HUDEP-2 (cell line): ENCODE data around the gene TXLNA.
"Not testable (repeated sequence)": the region's sequence is repeated elsewhere in the genome, so short reads cannot be mapped to it uniquely, and the experiment has no call there.

Source experiments
- DNase-seq, 76 experiments: peaks; one replicate each; lab custom pipeline; 2025; ENCODE audit not compliant: unreplicated experiment in 76 of 76; lab: John Stamatoyannopoulos, UW

Gene TXLNA

GRCh38 chr1:32179443-32180185, at the start of gene TXLNA:
Gene TXLNA, plus strand, starts transcription at chr1:32179675. Its CDS starts 671 bp downstream, at chr1:32180346.
- peak in 74 of 76 experiments; percentile 27 to 93 (median 86) for DNase-seq

- not testable (repeated sequence) for DNase-seq
Measured at GRCh38 chr1:32133950-32134280, 45.6 kb upstream of the TXLNA start.

GRCh38 chr1:32137111-32137510, 42.4 kb upstream of the TXLNA start:
- no peak for DNase-seq

- DNase-seq = no peak
Measured at GRCh38 chr1:32138965-32139364, 40.5 kb upstream of the TXLNA start.

GRCh38 chr1:32142446-32143301, 36.8 kb upstream of the TXLNA start:
- DNase-seq = peak in 1 of 76 experiments; percentile 7

GRCh38 chr1:32143302-32143695, 36.2 kb upstream of the TXLNA start:
- DNase-seq = not testable (repeated sequence)

- no peak for DNase-seq
Measured at GRCh38 chr1:32144033-32144432, 35.4 kb upstream of the TXLNA start.

- not testable (repeated sequence) for DNase-seq
Measured at GRCh38 chr1:32147799-32148198, 31.7 kb upstream of the TXLNA start.

GRCh38 chr1:32150847-32151246, 28.6 kb upstream of the TXLNA start:
- no peak for DNase-seq

- DNase-seq = no peak
Measured at GRCh38 chr1:32151319-32151787, 28.1 kb upstream of the TXLNA start.

- no peak for DNase-seq
Measured at GRCh38 chr1:32159189-32159588, 20.3 kb upstream of the TXLNA start.

GRCh38 chr1:32163405-32163804, 16.1 kb upstream of the TXLNA start:
- no peak for DNase-seq

GRCh38 chr1:32165633-32166032, 13.8 kb upstream of the TXLNA start:
- not testable (repeated sequence) for DNase-seq

- no peak for DNase-seq
Measured at GRCh38 chr1:32170991-32171390, 8.5 kb upstream of the TXLNA start.

GRCh38 chr1:32172621-32173245, 6.7 kb upstream of the TXLNA start:
- no peak for DNase-seq

- no peak for DNase-seq
Measured at GRCh38 chr1:32178380-32179192, 889 bp upstream of the TXLNA start.

- DNase-seq = no peak
Measured at GRCh38 chr1:32179193-32179442, 357 bp upstream of the TXLNA start.

GRCh38 chr1:32180186-32181060, 948 bp downstream of the TXLNA start:
- DNase-seq = peak in 34 of 76 experiments; percentile 4 to 56 (median 30)

GRCh38 chr1:32181065-32181464, 1.6 kb downstream of the TXLNA start:
- DNase-seq = no peak

- no peak for DNase-seq
Measured at GRCh38 chr1:32181563-32181962, 2.1 kb downstream of the TXLNA start.
